Measurements from ENCODE around the gene ZBTB20.

- TF ChIP-seq CTCF (IDR thresholded peaks at IDR 0.05; ENCODE audit: poor library complexity, severe bottlenecking) (no peak), EZH2 (IDR thresholded peaks at IDR 0.05; ENCODE audit: borderline replicate concordance, insufficient read depth, low read length, poor library complexity, severe bottlenecking) (no peak), REST (IDR thresholded peaks at IDR 0.05; ENCODE audit: borderline replicate concordance) (no peak), POLR2AphosphoS5 (IDR thresholded peaks at IDR 0.05) (no peak), EP300 (conservative IDR thresholded peaks at IDR 0.05; ENCODE audit: poor library complexity, severe bottlenecking) (no peak)
These were observed 836.4 kb downstream of the ZBTB20 start for GRCh38 chr3:114310695-114311094.

Measured in neural cell (in vitro differentiated cells).